Keratinocyte (primary cell): ENCODE data around the gene MCRS1.

Source experiments
- CTCF ChIP-seq, 3 experiments: IDR thresholded peaks in 1 of 3; conservative IDR thresholded peaks in 1 of 3; optimal IDR thresholded peaks in 1 of 3; 2 replicates in 2 of 3; 3 replicates in 1 of 3; pipeline versions ENCODE3 to v1.5.1; 2011; ENCODE audit warnings: low read length in 3 of 3, mild to moderate bottlenecking in 3 of 3, moderate library complexity in 2 of 3, control low read depth in 1 of 3, inconsistent platforms in 1 of 3; ENCODE audit not compliant: insufficient read depth in 2 of 3; ENCODE audit errors: extremely low read depth in 1 of 3
- EZH2 ChIP-seq: IDR thresholded peaks from one replicate; pipeline ENCODE4 v1.6.1; 2012; ENCODE audit warnings: inconsistent platforms, mild to moderate bottlenecking, low read length, moderate library complexity

- TF ChIP-seq CTCF (optimal IDR thresholded peaks at IDR 0.05 in 1 of 3, IDR thresholded peaks at IDR 0.05 in 1 of 3, conservative IDR thresholded peaks at IDR 0.05 in 1 of 3; ENCODE audit: extremely low read depth in 1 of 3, insufficient read depth in 2 of 3, low read length in 3 of 3), result no peak
- TF ChIP-seq EZH2, result no peak
These were observed 25.3 kb downstream of the MCRS1 start for GRCh38 chr12:49542592-49543160.
